ENCODE data around the gene HOPX. TPM values are rescaled to one million over a fixed set of nuclear protein-coding genes. Genes with fewer than 3 reads are reported as not detected.

Gene HOPX
- total and polyA plus RNA-seq, 7 experiments from 2014 or later, result 0.64 to 46.3 (median 5.5) TPM

GRCh38 chr4:56654238-56654632 is 26.9 kb downstream of the HOPX start:
- intact Hi-C loops (cut with micrococcal nuclease), result loop anchor here (2.0 to 5.0 kb wide), 2 partner anchors 69 to 148 kb away; no protein-coding TSS in a partner anchor
- no peaks in the 10 kb centered on the region for H3K36me3 ChIP-seq (ENCODE audit: control insufficient read depth in 2 of 3, insufficient read depth in 3 of 3, low read length in 3 of 3)
- H3K27ac Mint-ChIP-seq, result peak overlapping the region in 3 of 9 donors; percentile 2 to 81 (median 55)
- peak overlapping the region; percentile 66 for H3K4me3 ChIP-seq (ENCODE audit: low read length)
- ChIA-PET POLR2A (no interaction called here), CTCF (no interaction called here)
- H3K27ac ChIP-seq (ENCODE audit: low read depth, low read length), result no peak overlapping the region
- no peak for ATAC-seq
- peaks cover 7 to 38% (median 31%) of the 10 kb centered on the region in 5 donors for H3K27me3 Mint-ChIP-seq
- H3K36me3 Mint-ChIP-seq, result peaks cover 0 to 23% (median 0%) of the 10 kb centered on the region in 5 donors
- H3K9me3 Mint-ChIP-seq, result peaks cover 0 to 3% (median 0%) of the 10 kb centered on the region in 11 donors
- H3K9me3 ChIP-seq (ENCODE audit: control insufficient read depth in 2 of 3, low read length in 3 of 3), result no peaks in the 10 kb centered on the region
- H3K4me3 Mint-ChIP-seq, result peak overlapping the region in 7 of 10 donors; percentile 85 to 99 (median 94)
- H3K27me3 ChIP-seq (ENCODE audit: control insufficient read depth in 2 of 2, insufficient read depth in 2 of 2, low read length in 2 of 2), result peaks cover 0 to 3% of the 10 kb centered on the region in 2 donors
- H3K4me1 ChIP-seq (ENCODE audit: control insufficient read depth in 2 of 2, insufficient read depth in 2 of 2, low read length in 2 of 2), result peaks cover 16 to 46% of the 10 kb centered on the region in 2 donors
- H3K4me1 Mint-ChIP-seq, result peaks cover 16 to 68% (median 35%) of the 10 kb centered on the region in 7 donors
- no peak for DNase-seq

- peaks cover 5 to 34% (median 25%) of the 10 kb centered on the region in 5 donors for H3K27me3 Mint-ChIP-seq
- peaks cover 0 to 4% (median 0%) of the 10 kb centered on the region in 11 donors for H3K9me3 Mint-ChIP-seq
- intact Hi-C loops (cut with micrococcal nuclease), result loop anchor here (2.0 to 5.0 kb wide), 2 partner anchors 69 to 149 kb away; no protein-coding TSS in a partner anchor
- H3K4me1 Mint-ChIP-seq, result peaks cover 16 to 73% (median 35%) of the 10 kb centered on the region in 7 donors
- peak overlapping the region in 3 of 9 donors; percentile 29 to 81 (median 55) for H3K27ac Mint-ChIP-seq
- ATAC-seq, result peak; percentile 8
- Histone ChIP-seq H3K27ac (ENCODE audit: low read depth, low read length) (no peak overlapping the region), H3K4me1 (ENCODE audit: control insufficient read depth in 2 of 2, insufficient read depth in 2 of 2, low read length in 2 of 2) (peaks cover 16 to 46% of the 10 kb centered on the region in 2 donors), H3K4me3 (ENCODE audit: low read length) (no peak overlapping the region), H3K27me3 (ENCODE audit: control insufficient read depth in 2 of 2, insufficient read depth in 2 of 2, low read length in 2 of 2) (peaks cover 0 to 3% of the 10 kb centered on the region in 2 donors), H3K36me3 (ENCODE audit: control insufficient read depth in 2 of 3, insufficient read depth in 3 of 3, low read length in 3 of 3) (no peaks in the 10 kb centered on the region), H3K9me3 (ENCODE audit: control insufficient read depth in 2 of 3, low read length in 3 of 3) (no peaks in the 10 kb centered on the region)
- DNase-seq, result peak in 1 of 9 donors; percentile 43
- CTCF ChIA-PET, result no interaction called here
- H3K4me3 Mint-ChIP-seq, result peak overlapping the region in 9 of 10 donors; percentile 26 to 85 (median 49)
- H3K36me3 Mint-ChIP-seq, result peaks cover 0 to 26% (median 0%) of the 10 kb centered on the region in 5 donors
- POLR2A ChIA-PET, result no interaction called here
These were observed 27.4 kb downstream of the HOPX start for GRCh38 chr4:56653461-56654237.

- peak overlapping the region in 1 of 10 donors; percentile 18 for H3K4me3 Mint-ChIP-seq
- H3K9me3 Mint-ChIP-seq, result peaks cover 0 to 5% (median 2%) of the 10 kb centered on the region in 11 donors
- H3K27ac Mint-ChIP-seq, result peak overlapping the region in 3 of 9 donors; percentile 20 to 54 (median 44)
- DNase-seq (no peak), ATAC-seq (no peak)
- peaks cover 16 to 79% (median 35%) of the 10 kb centered on the region in 7 donors for H3K4me1 Mint-ChIP-seq
- H3K36me3 ChIP-seq (ENCODE audit: control insufficient read depth in 2 of 3, insufficient read depth in 3 of 3, low read length in 3 of 3), result no peaks in the 10 kb centered on the region
- H3K27me3 ChIP-seq (ENCODE audit: control insufficient read depth in 2 of 2, insufficient read depth in 2 of 2, low read length in 2 of 2), result peaks cover 0 to 3% of the 10 kb centered on the region in 2 donors
- peaks cover 0 to 22% (median 14%) of the 10 kb centered on the region in 5 donors for H3K27me3 Mint-ChIP-seq
- no peaks in the 10 kb centered on the region for H3K9me3 ChIP-seq (ENCODE audit: control insufficient read depth in 2 of 3, low read length in 3 of 3)
- intact Hi-C loops (cut with micrococcal nuclease), result loop anchor here in 1 of 2 donors (5.0 kb wide), 1 partner anchor 150 kb away; no protein-coding TSS in a partner anchor
- CTCF ChIA-PET, result no interaction called here
- POLR2A ChIA-PET, result no interaction called here
- H3K27ac ChIP-seq (ENCODE audit: low read depth, low read length), result no peak overlapping the region
- H3K4me1 ChIP-seq (ENCODE audit: control insufficient read depth in 2 of 2, insufficient read depth in 2 of 2, low read length in 2 of 2), result peaks cover 16 to 46% of the 10 kb centered on the region in 2 donors
- no peak overlapping the region for H3K4me3 ChIP-seq (ENCODE audit: low read length)
- H3K36me3 Mint-ChIP-seq, result peaks cover 0 to 35% (median 0%) of the 10 kb centered on the region in 5 donors
These were observed 28.9 kb downstream of the HOPX start for GRCh38 chr4:56652196-56652595.

DNA sequence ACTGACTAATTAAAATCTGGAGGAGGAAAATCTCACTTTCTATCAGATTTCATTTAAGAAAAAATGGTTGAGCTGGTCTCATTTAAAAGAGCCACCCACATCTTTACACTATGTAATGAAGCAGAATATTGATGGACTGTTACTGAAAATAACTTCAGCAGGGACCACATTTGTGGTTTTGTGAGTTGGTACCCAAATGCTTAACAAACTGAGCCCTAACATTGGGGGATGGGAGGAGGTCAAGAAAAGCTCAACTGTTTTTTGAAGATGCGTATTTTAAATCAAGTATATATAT is 30.1 kb downstream of the HOPX start:
- Mint-ChIP-seq H3K27me3 (peaks cover 0 to 13% (median 8%) of the 10 kb centered on the region in 5 donors), H3K27ac (peak overlapping the region in 1 of 9 donors; percentile 76), H3K4me1 (peaks cover 10 to 73% (median 28%) of the 10 kb centered on the region in 7 donors), H3K9me3 (peaks cover 0 to 12% (median 6%) of the 10 kb centered on the region in 11 donors), H3K36me3 (peaks cover 0 to 45% (median 3%) of the 10 kb centered on the region in 5 donors), H3K4me3 (peak overlapping the region in 1 of 10 donors; percentile 38)
- ATAC-seq (no peak), DNase-seq (no peak)
- Histone ChIP-seq H3K36me3 (ENCODE audit: control insufficient read depth in 2 of 3, insufficient read depth in 3 of 3, low read length in 3 of 3) (no peaks in the 10 kb centered on the region), H3K4me1 (ENCODE audit: control insufficient read depth in 2 of 2, insufficient read depth in 2 of 2, low read length in 2 of 2) (peaks cover 13 to 41% of the 10 kb centered on the region in 2 donors), H3K9me3 (ENCODE audit: control insufficient read depth in 2 of 3, low read length in 3 of 3) (peaks cover 0 to 6% (median 0%) of the 10 kb centered on the region in 3 experiments), H3K27ac (ENCODE audit: low read depth, low read length) (no peak overlapping the region), H3K4me3 (ENCODE audit: low read length) (no peak overlapping the region), H3K27me3 (ENCODE audit: control insufficient read depth in 2 of 2, insufficient read depth in 2 of 2, low read length in 2 of 2) (peaks cover 0 to 3% of the 10 kb centered on the region in 2 donors)
- ChIA-PET CTCF (interaction anchor here (0.6 kb wide), 1 partner anchor 851 kb away, joined by 3 read pairs; no protein-coding TSS in a partner anchor), POLR2A (no interaction called here)
- intact Hi-C loops (cut with micrococcal nuclease), result loop anchor here in 1 of 2 donors (5.0 kb wide), 1 partner anchor 151 kb away; no protein-coding TSS in a partner anchor

DNA sequence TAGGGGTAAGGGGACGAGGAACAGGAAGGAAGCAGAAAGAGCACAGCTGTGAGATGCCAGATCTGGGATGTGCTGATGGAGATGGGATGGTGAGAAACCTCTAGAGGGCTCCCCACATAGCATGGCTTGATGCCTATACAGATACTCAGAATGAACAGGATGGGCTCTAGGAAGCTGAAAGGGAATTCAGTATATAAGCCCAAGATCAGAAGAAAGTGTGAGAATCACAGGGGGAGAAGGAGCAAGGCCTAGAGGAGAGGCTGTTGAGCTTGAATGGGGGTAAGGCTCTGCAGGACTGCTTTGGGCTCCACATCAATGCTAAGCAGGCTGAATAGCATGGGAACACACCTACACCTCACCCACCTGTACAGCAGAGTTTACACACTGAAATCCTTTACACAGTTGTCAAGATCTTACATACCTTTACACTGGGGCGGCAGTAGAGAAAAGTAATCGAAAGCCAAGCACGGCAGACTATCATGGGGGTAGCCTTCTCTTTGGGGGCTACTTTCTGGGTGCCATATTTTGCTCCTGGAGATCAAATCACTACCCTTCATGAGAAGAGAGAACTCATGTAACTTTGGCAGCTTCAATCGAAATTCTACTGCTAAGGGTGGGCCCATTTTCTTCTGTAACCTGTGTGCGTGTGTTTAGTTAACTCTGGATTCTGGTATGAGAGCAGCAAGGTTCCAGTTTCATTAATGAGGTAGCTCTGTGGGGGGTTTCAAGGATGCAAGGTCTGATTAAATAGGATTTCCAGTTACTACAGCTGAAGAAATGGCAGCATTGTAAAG is 30.6 kb downstream of the HOPX start:
- Histone ChIP-seq H3K4me3 (ENCODE audit: low read length) (no peak overlapping the region), H3K9me3 (ENCODE audit: control insufficient read depth in 2 of 3, low read length in 3 of 3) (peaks cover 0 to 6% (median 0%) of the 10 kb centered on the region in 3 experiments), H3K27ac (ENCODE audit: low read depth, low read length) (no peak overlapping the region), H3K4me1 (ENCODE audit: control insufficient read depth in 2 of 2, insufficient read depth in 2 of 2, low read length in 2 of 2) (peaks cover 13 to 41% of the 10 kb centered on the region in 2 donors), H3K36me3 (ENCODE audit: control insufficient read depth in 2 of 3, insufficient read depth in 3 of 3, low read length in 3 of 3) (no peaks in the 10 kb centered on the region), H3K27me3 (ENCODE audit: control insufficient read depth in 2 of 2, insufficient read depth in 2 of 2, low read length in 2 of 2) (peaks cover 0 to 3% of the 10 kb centered on the region in 2 donors)
- Mint-ChIP-seq H3K4me1 (peaks cover 10 to 73% (median 28%) of the 10 kb centered on the region in 7 donors), H3K27me3 (peaks cover 0 to 12% (median 8%) of the 10 kb centered on the region in 5 donors), H3K27ac (peak overlapping the region in 4 of 9 donors; percentile 1 to 76 (median 25)), H3K36me3 (peaks cover 0 to 48% (median 4%) of the 10 kb centered on the region in 5 donors), H3K4me3 (peak overlapping the region in 1 of 10 donors; percentile 38), H3K9me3 (peaks cover 0 to 14% (median 6%) of the 10 kb centered on the region in 11 donors)
- peak; percentile 28 for ATAC-seq
- no peak for DNase-seq
- intact Hi-C loops (cut with micrococcal nuclease), result loop anchor here in 1 of 2 donors (5.0 kb wide), 1 partner anchor 152 kb away; no protein-coding TSS in a partner anchor
- ChIA-PET CTCF (interaction anchor here (0.6 to 0.7 kb wide), 3 partner anchors 8 to 1799 kb away, joined by 3 read pairs; no protein-coding TSS in a partner anchor), POLR2A (no interaction called here)

All from naive thymus-derived CD4-positive, alpha-beta T cell (primary cell).